ENCODE data around the gene ACE.

The ACE gene

GRCh38 chr17:63528183-63528582, 51.3 kb downstream of the ACE start:
- Histone ChIP-seq H3K36me3 (ENCODE audit: insufficient read depth) (no peaks in the 10 kb centered on the region), H4K20me1 (ENCODE audit: insufficient read depth) (no peaks in the 10 kb centered on the region), H3K4me3 (IDR thresholded peaks at IDR 0.05; ENCODE audit: insufficient read depth, low read depth, low read length) (no peak overlapping the region), H2AFZ (ENCODE audit: low read depth) (no peak overlapping the region), H3K4me2 (no peak overlapping the region), H3K9ac (no peak overlapping the region), H3K27me3 (ENCODE audit: insufficient read depth, low read depth) (peaks cover 49% of the 10 kb centered on the region), H3K27ac (no peak overlapping the region), H3K79me2 (ENCODE audit: insufficient read depth, low read depth) (no peaks in the 10 kb centered on the region), H3K4me1 (ENCODE audit: low read depth, poor library complexity, severe bottlenecking) (no peaks in the 10 kb centered on the region)
- no peak for TF ChIP-seq CTCF (conservative IDR thresholded peaks at IDR 0.05; ENCODE audit: low read depth, low read length)

- TF ChIP-seq CTCF (conservative IDR thresholded peaks at IDR 0.05; ENCODE audit: low read depth, low read length): no peak
- Histone ChIP-seq H4K20me1 (ENCODE audit: insufficient read depth) (no peaks in the 10 kb centered on the region), H3K36me3 (ENCODE audit: insufficient read depth) (no peaks in the 10 kb centered on the region), H3K27ac (no peak overlapping the region), H3K4me3 (IDR thresholded peaks at IDR 0.05; ENCODE audit: insufficient read depth, low read depth, low read length) (no peak overlapping the region), H3K4me2 (no peak overlapping the region), H3K27me3 (ENCODE audit: insufficient read depth, low read depth) (peaks cover 38% of the 10 kb centered on the region), H2AFZ (ENCODE audit: low read depth) (no peak overlapping the region), H3K4me1 (ENCODE audit: low read depth, poor library complexity, severe bottlenecking) (no peaks in the 10 kb centered on the region), H3K9ac (no peak overlapping the region), H3K79me2 (ENCODE audit: insufficient read depth, low read depth) (no peaks in the 10 kb centered on the region)
Observed at GRCh38 chr17:63529711-63530556, 53.1 kb downstream of the ACE start.

- H2AFZ ChIP-seq (ENCODE audit: low read depth): no peak overlapping the region
- no peaks in the 10 kb centered on the region for H3K79me2 ChIP-seq (ENCODE audit: insufficient read depth, low read depth)
- no peaks in the 10 kb centered on the region for H4K20me1 ChIP-seq (ENCODE audit: insufficient read depth)
- no peak overlapping the region for H3K4me3 ChIP-seq (IDR thresholded peaks at IDR 0.05; ENCODE audit: insufficient read depth, low read depth, low read length)
- no peak overlapping the region for H3K9ac ChIP-seq
- peaks cover 32% of the 10 kb centered on the region for H3K27me3 ChIP-seq (ENCODE audit: insufficient read depth, low read depth)
- H3K4me1 ChIP-seq (ENCODE audit: low read depth, poor library complexity, severe bottlenecking): no peaks in the 10 kb centered on the region
- H3K27ac ChIP-seq: no peak overlapping the region
- TF ChIP-seq CTCF (conservative IDR thresholded peaks at IDR 0.05; ENCODE audit: low read depth, low read length): no peak
- no peaks in the 10 kb centered on the region for H3K36me3 ChIP-seq (ENCODE audit: insufficient read depth)
- no peak overlapping the region for H3K4me2 ChIP-seq
Observed at GRCh38 chr17:63530557-63531021, 53.7 kb downstream of the ACE start.

GRCh38 chr17:63531022-63531965, 54.4 kb downstream of the ACE start:
- no peak for TF ChIP-seq CTCF (conservative IDR thresholded peaks at IDR 0.05; ENCODE audit: low read depth, low read length)
- Histone ChIP-seq H3K4me3 (IDR thresholded peaks at IDR 0.05; ENCODE audit: insufficient read depth, low read depth, low read length) (no peak overlapping the region), H3K79me2 (ENCODE audit: insufficient read depth, low read depth) (no peaks in the 10 kb centered on the region), H3K36me3 (ENCODE audit: insufficient read depth) (no peaks in the 10 kb centered on the region), H3K9ac (no peak overlapping the region), H3K27ac (no peak overlapping the region), H3K27me3 (ENCODE audit: insufficient read depth, low read depth) (peaks cover 27% of the 10 kb centered on the region), H3K4me1 (ENCODE audit: low read depth, poor library complexity, severe bottlenecking) (no peaks in the 10 kb centered on the region), H3K4me2 (no peak overlapping the region), H4K20me1 (ENCODE audit: insufficient read depth) (no peaks in the 10 kb centered on the region), H2AFZ (ENCODE audit: low read depth) (no peak overlapping the region)

Measured in KMS-11 (cell line).